K562 (cell line): Measurements from ENCODE around the gene NINJ2. TPM values are rescaled to one million over a fixed set of nuclear protein-coding genes. Genes with fewer than 3 reads are reported as not detected.

ENCODE experiments used
- ATF6 ChIP-seq: sonication (generic); formaldehyde crosslinking; IDR thresholded peaks from 2 replicates; pipeline ENCODE4 v1.4.0; 2020; ENCODE audit warnings: mild to moderate bottlenecking, missing genetic modification reagents
- HMBOX1 ChIP-seq: sonication (generic); IDR thresholded peaks from 2 replicates; pipeline ENCODE4 v1.6.1; 2016
- HMGN3 ChIP-seq: IDR thresholded peaks from 2 replicates; pipeline ENCODE4 v1.6.1; 2011; ENCODE audit warnings: borderline replicate concordance, low read depth, mild to moderate bottlenecking, mixed read lengths, low read length; ENCODE audit not compliant: insufficient read length; ENCODE audit errors: extremely low read depth
- MGA ChIP-seq: fragments of 450-650 bp; IDR thresholded peaks from 2 replicates; pipeline ENCODE4 v1.6.1; 2016; ENCODE audit warnings: mild to moderate bottlenecking, moderate library complexity
- RBM15 ChIP-seq: fragments of 200-400 bp; formaldehyde crosslinking; IDR thresholded peaks from 2 replicates; pipeline ENCODE4 v1.6.1; 2018; ENCODE audit warnings: mild to moderate bottlenecking, low read length, moderate library complexity; ENCODE audit not compliant: insufficient read depth
- ZNF134 ChIP-seq: fragments of 250-450 bp; sonication (Bioruptor Pico); conservative IDR thresholded peaks from 2 replicates; pipeline ENCODE4 v1.4.0; 2020
- ZNF507 ChIP-seq: conservative IDR thresholded peaks from 2 replicates; pipeline ENCODE4 v1.6.1; 2017; ENCODE audit warnings: missing genetic modification characterization, missing compliant biosample characterization
- polyA plus RNA-seq, 8 experiments: library from polyadenylated mRNA; depleted of rRNA in 4 of 8; stranded (reverse) in 5 of 8; unstranded in 3 of 8; fragments of >200 nt; fragmentation: Nextera tagmentation in 2 of 8; fragmentation: Illumina TruSeq in 1 of 8; extraction: Ambion mirVana in 2 of 8; extraction: Trizol in 1 of 8; gene quantifications; 2 replicates each; pipeline versions ENCODE4 v1.2.1 to v1.2.3, GENCODE V29; 2011 to 2014; ENCODE audit warnings: inconsistent platforms in 1 of 8, missing spikeins in 1 of 8
- total RNA-seq, 7 experiments: library from RNA; depleted of rRNA in 6 of 7; stranded (reverse); fragments of >200 nt in 6 of 7; fragmentation: Illumina TruSeq in 2 of 7; extraction: Trizol in 2 of 7; gene quantifications; 2 replicates each; pipeline versions ENCODE4 v1.2.1 to v1.2.3, GENCODE V29; 2011 to 2021; ENCODE audit warnings: low replicate concordance in 1 of 7

The NINJ2 gene
- total and polyA plus RNA-seq, 9 of the 15 experiments (the other 6 are each of a cell fraction or from before 2014, with no cell fraction given) = 2.6 to 16.0 (median 4.5) TPM

GRCh38 chr12:575948-576614 is 87.2 kb downstream of the NINJ2 start (continued):
- TF ChIP-seq MGA (peak; percentile 94), RBM15 (no peak), HMBOX1 (no peak), ZNF507 (tag) (no peak), ZNF134 (0 out of 2 replicates have a peak, but pooled peaks have one; percentile 18), HMGN3 (peak; percentile 47), ATF6 (0 out of 2 replicates have a peak, but pooled peaks have one; percentile 21)
